OCI-LY1 (cell line): ENCODE measurements around the gene OLFM3.

Source experiments
- EZH2 ChIP-seq: fragments of 200-600 bp; sonication (generic), shearing (Covaris generic); IDR thresholded peaks from 2 replicates; pipeline ENCODE4 v1.8.0; 2017; ENCODE audit warnings: borderline replicate concordance, mixed run types, mild to moderate bottlenecking, antibody characterized with exemption, low read length, moderate library complexity, mixed read lengths
- TF ChIP-seq, protein P1 (sequence below): fragments of 200-600 bp; sonication (generic), shearing (Covaris generic); IDR thresholded peaks from 2 replicates; pipeline ENCODE4 v1.5.1; 2017; ENCODE audit warnings: mild to moderate bottlenecking, antibody characterized with exemption, low read length, moderate library complexity, mixed read lengths

DNA sequence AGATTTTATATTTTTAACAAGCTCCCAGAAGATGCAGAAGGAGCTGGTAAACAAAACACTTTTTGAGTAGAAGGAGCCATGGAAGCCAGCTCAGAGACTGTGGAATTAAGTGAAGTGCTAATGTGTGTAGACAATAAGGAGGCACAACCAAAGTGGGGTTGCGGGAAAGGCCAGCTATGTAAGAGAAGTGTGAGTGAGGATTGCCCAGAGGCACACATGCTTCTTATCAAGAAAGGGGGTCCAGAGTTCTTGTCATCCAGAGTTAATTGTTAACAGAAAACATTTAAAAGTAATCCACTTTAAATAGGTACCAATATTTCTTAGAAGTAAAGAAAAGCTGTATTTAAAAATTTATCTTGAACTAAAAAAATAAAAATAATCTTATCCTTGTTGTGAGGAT lies 136.8 kb downstream of the OLFM3 start:
- TF ChIP-seq, protein P1, sequence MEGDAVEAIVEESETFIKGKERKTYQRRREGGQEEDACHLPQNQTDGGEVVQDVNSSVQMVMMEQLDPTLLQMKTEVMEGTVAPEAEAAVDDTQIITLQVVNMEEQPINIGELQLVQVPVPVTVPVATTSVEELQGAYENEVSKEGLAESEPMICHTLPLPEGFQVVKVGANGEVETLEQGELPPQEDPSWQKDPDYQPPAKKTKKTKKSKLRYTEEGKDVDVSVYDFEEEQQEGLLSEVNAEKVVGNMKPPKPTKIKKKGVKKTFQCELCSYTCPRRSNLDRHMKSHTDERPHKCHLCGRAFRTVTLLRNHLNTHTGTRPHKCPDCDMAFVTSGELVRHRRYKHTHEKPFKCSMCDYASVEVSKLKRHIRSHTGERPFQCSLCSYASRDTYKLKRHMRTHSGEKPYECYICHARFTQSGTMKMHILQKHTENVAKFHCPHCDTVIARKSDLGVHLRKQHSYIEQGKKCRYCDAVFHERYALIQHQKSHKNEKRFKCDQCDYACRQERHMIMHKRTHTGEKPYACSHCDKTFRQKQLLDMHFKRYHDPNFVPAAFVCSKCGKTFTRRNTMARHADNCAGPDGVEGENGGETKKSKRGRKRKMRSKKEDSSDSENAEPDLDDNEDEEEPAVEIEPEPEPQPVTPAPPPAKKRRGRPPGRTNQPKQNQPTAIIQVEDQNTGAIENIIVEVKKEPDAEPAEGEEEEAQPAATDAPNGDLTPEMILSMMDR: no peak
- TF ChIP-seq EZH2: no peak
